ENCODE data around the gene PTGS2.
"Not testable (repeated sequence)": the region's sequence is repeated elsewhere in the genome, so short reads cannot be mapped to it uniquely, and the experiment has no call there.

PTGS2 gene

DNA sequence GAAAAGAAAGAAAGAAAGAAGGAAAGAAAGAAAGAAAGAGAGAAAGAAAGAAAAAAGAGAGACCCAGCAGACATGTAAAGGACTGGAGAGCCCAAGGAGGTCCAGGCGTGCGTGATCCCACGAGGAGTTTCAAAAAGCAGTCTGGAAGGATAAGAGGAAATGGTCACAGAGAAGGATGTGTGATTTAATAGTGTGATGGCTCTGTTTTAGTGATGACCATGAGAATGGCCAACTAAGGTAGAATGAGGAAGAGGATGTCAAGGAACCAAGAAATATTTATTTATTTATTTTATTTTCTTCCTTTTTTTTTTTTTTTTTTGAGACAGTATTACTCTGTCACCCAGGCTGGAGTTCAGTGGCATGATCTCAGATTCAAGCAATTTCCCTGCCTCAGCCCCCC is 25.5 kb downstream of the PTGS2 start:
- TF ChIP-seq, protein P1, sequence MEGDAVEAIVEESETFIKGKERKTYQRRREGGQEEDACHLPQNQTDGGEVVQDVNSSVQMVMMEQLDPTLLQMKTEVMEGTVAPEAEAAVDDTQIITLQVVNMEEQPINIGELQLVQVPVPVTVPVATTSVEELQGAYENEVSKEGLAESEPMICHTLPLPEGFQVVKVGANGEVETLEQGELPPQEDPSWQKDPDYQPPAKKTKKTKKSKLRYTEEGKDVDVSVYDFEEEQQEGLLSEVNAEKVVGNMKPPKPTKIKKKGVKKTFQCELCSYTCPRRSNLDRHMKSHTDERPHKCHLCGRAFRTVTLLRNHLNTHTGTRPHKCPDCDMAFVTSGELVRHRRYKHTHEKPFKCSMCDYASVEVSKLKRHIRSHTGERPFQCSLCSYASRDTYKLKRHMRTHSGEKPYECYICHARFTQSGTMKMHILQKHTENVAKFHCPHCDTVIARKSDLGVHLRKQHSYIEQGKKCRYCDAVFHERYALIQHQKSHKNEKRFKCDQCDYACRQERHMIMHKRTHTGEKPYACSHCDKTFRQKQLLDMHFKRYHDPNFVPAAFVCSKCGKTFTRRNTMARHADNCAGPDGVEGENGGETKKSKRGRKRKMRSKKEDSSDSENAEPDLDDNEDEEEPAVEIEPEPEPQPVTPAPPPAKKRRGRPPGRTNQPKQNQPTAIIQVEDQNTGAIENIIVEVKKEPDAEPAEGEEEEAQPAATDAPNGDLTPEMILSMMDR (IDR thresholded peaks at IDR 0.05; ENCODE audit: low read depth, low read length) = no peak
- DNase-seq (ENCODE audit: extremely low read depth, low read depth) = no peak

- no peak for DNase-seq (ENCODE audit: extremely low read depth, low read depth)
- TF ChIP-seq, protein P1 (IDR thresholded peaks at IDR 0.05; ENCODE audit: low read depth, low read length) = no peak
Measured at GRCh38 chr1:186653312-186653711, 26.9 kb downstream of the PTGS2 start.

DNA sequence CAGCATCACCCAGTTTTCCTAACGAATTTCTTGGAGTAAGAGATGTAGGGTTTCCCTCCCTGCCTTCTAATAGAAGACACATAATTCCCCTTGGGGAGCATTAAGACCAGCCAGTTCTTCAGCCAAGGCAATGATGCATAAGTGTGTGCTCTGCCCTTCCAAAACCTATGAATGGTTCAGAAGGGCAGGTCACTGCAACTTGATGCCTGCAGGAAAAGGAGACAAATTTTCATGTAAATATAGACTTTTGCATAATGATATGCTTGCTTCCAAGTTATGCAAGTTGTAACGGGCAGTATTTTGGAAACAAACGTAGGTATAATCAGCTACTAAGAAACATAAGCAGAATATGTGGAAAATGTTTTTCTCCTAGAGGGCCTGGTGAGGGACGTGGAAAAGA is 31.6 kb downstream of the PTGS2 start:
- DNase-seq (ENCODE audit: extremely low read depth, low read depth) = no peak
- TF ChIP-seq, protein P1 (IDR thresholded peaks at IDR 0.05; ENCODE audit: low read depth, low read length) = no peak

GRCh38 chr1:186647985-186648384 is 32.2 kb downstream of the PTGS2 start:
- DNase-seq (ENCODE audit: extremely low read depth, low read depth) = not testable (repeated sequence)

GRCh38 chr1:186643614-186644013 is 36.6 kb downstream of the PTGS2 start:
- TF ChIP-seq, protein P1 (IDR thresholded peaks at IDR 0.05; ENCODE audit: low read depth, low read length) = no peak

DNA sequence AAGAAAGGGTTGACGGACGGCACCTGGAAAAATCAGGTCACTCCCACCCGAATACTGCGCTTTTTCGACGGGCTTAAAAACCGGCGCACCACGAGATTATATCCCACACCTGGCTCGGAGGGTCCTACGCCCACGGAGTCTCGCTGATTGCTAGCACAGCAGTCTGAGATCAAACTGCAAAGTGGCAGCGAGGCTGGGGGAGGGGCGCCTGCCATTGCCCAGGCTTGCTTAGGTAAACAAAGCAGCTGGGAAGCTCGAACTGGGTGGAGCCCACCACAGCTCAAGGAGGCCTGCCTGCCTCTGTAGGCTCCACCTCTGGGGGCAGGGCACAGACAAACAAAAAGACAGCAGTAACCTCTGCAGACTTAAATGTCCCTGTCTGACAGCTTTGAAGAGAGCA is 42.7 kb downstream of the PTGS2 start:
- not testable (repeated sequence) for DNase-seq (ENCODE audit: extremely low read depth, low read depth)

More at GRCh38 chr1:186643614-186644013, 36.6 kb downstream of the PTGS2 start:
- no peak for DNase-seq (ENCODE audit: extremely low read depth, low read depth)

DNA sequence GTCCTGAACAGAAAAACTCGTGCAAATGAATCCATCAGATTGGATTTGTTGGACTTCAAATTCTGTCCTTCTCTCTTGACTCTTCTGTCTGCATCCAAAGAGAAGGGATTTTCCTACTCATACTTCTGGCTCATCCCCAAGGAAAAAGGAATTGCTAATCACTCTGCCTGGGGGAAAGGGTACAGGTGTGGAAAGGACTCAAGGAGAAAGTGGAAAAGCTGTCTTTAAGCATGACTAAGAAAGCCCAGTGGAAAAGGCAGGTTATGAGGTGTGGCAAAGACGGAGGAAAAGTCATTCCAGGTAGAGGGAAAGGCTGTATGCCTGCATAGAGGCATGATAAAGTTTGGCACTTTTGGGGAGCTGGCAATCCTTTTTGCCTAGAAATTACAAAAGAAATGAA is 43.4 kb downstream of the PTGS2 start:
- DNase-seq (ENCODE audit: extremely low read depth, low read depth) = no peak
- TF ChIP-seq, protein P1 (IDR thresholded peaks at IDR 0.05; ENCODE audit: low read depth, low read length) = no peak

DNA sequence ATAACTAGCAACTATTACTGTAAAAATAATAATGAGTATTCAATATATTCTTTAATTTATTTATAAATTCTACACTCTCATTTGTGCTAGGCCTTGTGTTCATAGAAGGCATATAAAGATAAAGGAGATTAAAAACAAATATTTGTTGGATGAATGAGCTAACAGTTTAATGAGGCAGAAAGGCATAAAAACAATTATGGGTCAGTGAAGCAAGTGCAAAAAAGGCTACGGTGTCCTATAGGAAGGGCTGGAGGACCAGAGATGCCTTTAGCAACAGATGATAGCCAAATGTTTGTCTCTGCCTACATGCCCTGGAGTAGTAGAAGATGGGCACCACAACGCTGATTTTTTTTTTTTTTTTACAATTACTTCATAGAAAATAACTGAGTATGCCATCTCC is 45.7 kb downstream of the PTGS2 start:
- no peak for DNase-seq (ENCODE audit: extremely low read depth, low read depth)
- TF ChIP-seq, protein P1 (IDR thresholded peaks at IDR 0.05; ENCODE audit: low read depth, low read length) = no peak

DNA sequence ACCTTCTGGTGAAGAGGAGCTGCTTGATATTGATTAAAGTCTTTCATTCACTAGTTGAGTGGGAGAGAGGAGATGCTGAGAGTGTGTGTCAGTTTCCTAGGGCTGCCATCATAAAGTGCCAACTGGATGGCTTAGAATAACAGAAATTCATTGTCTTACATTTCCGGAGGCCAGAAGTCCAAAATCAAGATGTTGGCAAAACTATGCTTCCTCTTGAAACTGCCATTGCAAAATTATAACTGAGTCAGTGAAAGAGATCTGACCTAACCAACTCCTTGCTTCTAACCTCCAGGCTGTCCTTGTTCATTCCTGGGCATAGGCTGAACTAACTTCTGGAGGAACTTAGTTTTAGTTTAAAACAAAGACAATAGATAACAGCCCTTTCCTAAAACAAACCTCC is 47.1 kb downstream of the PTGS2 start:
- DNase-seq (ENCODE audit: extremely low read depth, low read depth) = no peak
- TF ChIP-seq, protein P1 (IDR thresholded peaks at IDR 0.05; ENCODE audit: low read depth, low read length) = no peak
